Heart left ventricle (tissue), 16 donors: ENCODE data around the gene KIAA0825. TPM values are rescaled to one million over a fixed set of nuclear protein-coding genes. Genes with fewer than 3 reads are reported as not detected.

Source experiments
- ATAC-seq, 4 donors: fragments of 200-7000 bp; cut with Tn5 transposase; one replicate each; pipeline ENCODE4 v1.9.1; 2020 to 2022; ENCODE audit warnings: moderate library complexity in 4 of 4, mild to moderate bottlenecking in 3 of 4, moderate number of reproducible peaks in 1 of 4
- DNase-seq, 5 donors: peaks; one replicate each; pipeline ENCODE4 v3.0.0-alpha.2; 2020
- H3K27ac ChIP-seq, 12 donors: fragments of 200-600 bp; sonication (generic) in 4 of 12; one replicate each; pipeline versions ENCODE4 v1.5.0 to v1.8.0; 2016 to 2022; ENCODE audit warnings: mild to moderate bottlenecking in 2 of 12
- H3K27me3 ChIP-seq, 9 donors: fragments of 200-600 bp; sonication (generic) in 2 of 9; one replicate each; pipeline versions ENCODE4 v1.5.1 to v1.8.0; 2016 to 2022; ENCODE audit warnings: mild to moderate bottlenecking in 3 of 9
- H3K36me3 ChIP-seq, 9 donors: fragments of 200-600 bp; sonication (generic) in 2 of 9; one replicate each; pipeline versions ENCODE4 v1.5.0 to v1.8.0; 2018 to 2022; ENCODE audit warnings: mild to moderate bottlenecking in 2 of 9
- H3K4me1 ChIP-seq, 12 donors: fragments of 200-600 bp; sonication (generic) in 4 of 12; one replicate each; pipeline versions ENCODE4 v1.5.0 to v1.8.0; 2016 to 2022; ENCODE audit warnings: mild to moderate bottlenecking in 3 of 12
- H3K4me3 ChIP-seq, 12 donors: fragments of 200-600 bp; sonication (generic) in 4 of 12; one replicate each; pipeline versions ENCODE4 v1.5.0 to v1.8.0; 2017 to 2022; ENCODE audit warnings: mild to moderate bottlenecking in 9 of 12, moderate library complexity in 4 of 12
- H3K9me3 ChIP-seq, 12 donors: fragments of 200-600 bp; sonication (generic) in 4 of 12; one replicate each; pipeline versions ENCODE4 v1.5.0 to v1.8.0; 2016 to 2022; ENCODE audit warnings: mild to moderate bottlenecking in 1 of 12
- CTCF ChIP-seq, 12 donors: fragments of 200-600 bp; sonication (generic) in 4 of 12; IDR thresholded peaks; one replicate each; pipeline versions ENCODE4 v1.5.0 to v1.8.0; 2018 to 2022; ENCODE audit warnings: antibody characterized with exemption in 12 of 12, mild to moderate bottlenecking in 5 of 12
- POLR2A ChIP-seq, 2 donors: fragments of 450-650 bp; IDR thresholded peaks; one replicate each; pipeline ENCODE4 v1.6.1; 2017; ENCODE audit warnings: antibody characterized with exemption in 2 of 2, mild to moderate bottlenecking in 2 of 2, moderate library complexity in 2 of 2
- WGBS, 4 donors: extraction: QIAGEN DNeasy Blood & Tissue Kit in 2 of 4; methylation state at CpG; one replicate each; pipeline versions ENCODE4 v1.1.5 to v1.1.7; 2013 to 2018; 5-methylcytosine and 5-hydroxymethylcytosine counted together
- intact Hi-C, 10 donors: fragments of 100-400 bp; cut with DNase I; formaldehyde crosslinking; loops; one replicate each; pipeline versions ENCODE4 v1.11.1 to v1.14.2; 2022
- polyA plus RNA-seq, 2 donors: library from polyadenylated mRNA; stranded (reverse); fragments of 200-250 nt; gene quantifications; one replicate each; pipeline ENCODE4 v1.2.3, GENCODE V29; 2013
- total RNA-seq, 9 donors: library from RNA; depleted of rRNA in 2 of 9; stranded (reverse); fragments of >200 nt in 2 of 9; fragmentation: NEBNext Ultra II Directional in 3 of 9; extraction: Animal tissue kit (Norgen Biotek cat#: 25700) in 3 of 9; gene quantifications; one replicate each; pipeline versions ENCODE4 v1.1.0 to v1.2.4, GENCODE V29; 2016 to 2023
- donor health status: ischemic (EF 13 %, LVEDD 7.1; RV severe dilation, severe dysfunction).
- donor health status: healthy with polysubstance abuse.
- donor health status: DM: no; HTN: yes; CAD: no.
- donor health status: DM: no; HTN: no; CAD: no.
- donor health status: ischemic (EF 25% LVEDD 6.9; RV normal size, moderate dysfunction).
- donor health status: ischemic (EF 25% LVEDD 5.7; RV mildly dilated, moderate dysfunction).
- donor health status: healthy.
- donor health status: DM: yes; HTN: yes; CAD: no.
- donor health status: ischemic (EF 35%, LVEDD 5.7; RV mildly dilated, moderate dysfunction).
- donor health status: nonischemic (EF 11% LVEDD 7.7; RV severe dilation, severe dysfunction).
- donor health status: DM: yes; HTN: yes; CAD: no.
- donor health status: PGD.
- donor health status: ischemic (EF 29% LVEDD 5.4; RV normal size, mild dysfunction).
- donor health status: nonischemic (EF 23%, LVEDD 6.1; RV moderate dilation, normal function).

KIAA0825 gene
- total and polyA plus RNA-seq, 11 donors: 0.27 to 4.1 (median 2.4) TPM

GRCh38 chr5:94345257-94345656 lies 273.1 kb downstream of the KIAA0825 start:
- H3K27ac ChIP-seq: no peak overlapping the region

GRCh38 chr5:94337617-94338016 lies 280.8 kb downstream of the KIAA0825 start:
- Histone ChIP-seq H3K36me3 (no peaks in the 10 kb centered on the region), H3K9me3 (peaks cover 0 to 3% (median 0%) of the 10 kb centered on the region in 12 donors), H3K4me1 (no peaks in the 10 kb centered on the region), H3K27ac (no peak overlapping the region), H3K27me3 (no peaks in the 10 kb centered on the region), H3K4me3 (no peak overlapping the region)
- no peak for TF ChIP-seq POLR2A (IDR thresholded peaks at IDR 0.05)
- DNase-seq (no peak), ATAC-seq (no peak)
- intact Hi-C loops: no loop called here
- 95 to 99% (median 97%) methylated on average over 1 of the region's 1 CpG for WGBS, 4 donors

More at GRCh38 chr5:94345257-94345656, 273.1 kb downstream of the KIAA0825 start:
- no peaks in the 10 kb centered on the region for H3K4me1 ChIP-seq
- DNase-seq (no peak), ATAC-seq (no peak)
- no peaks in the 10 kb centered on the region for H3K27me3 ChIP-seq
- H3K9me3 ChIP-seq: peaks cover 0 to 26% (median 2%) of the 10 kb centered on the region in 12 donors
- no peak overlapping the region for H3K4me3 ChIP-seq
- no peaks in the 10 kb centered on the region for H3K36me3 ChIP-seq
- TF ChIP-seq POLR2A (IDR thresholded peaks at IDR 0.05) (no peak), CTCF (IDR thresholded peaks at IDR 0.05) (no peak)
- intact Hi-C loops: no loop called here

- no peak for ATAC-seq
Measured at GRCh38 chr5:94335936-94336335, 282.5 kb downstream of the KIAA0825 start.

GRCh38 chr5:94329115-94329514 lies 289.3 kb downstream of the KIAA0825 start:
- H3K9me3 ChIP-seq: peaks cover 0 to 34% (median 13%) of the 10 kb centered on the region in 12 donors
- H3K4me1 ChIP-seq: no peaks in the 10 kb centered on the region
- H3K4me3 ChIP-seq: no peak overlapping the region
- intact Hi-C loops: no loop called here
- H3K27ac ChIP-seq: no peak overlapping the region
- no peak for TF ChIP-seq CTCF (IDR thresholded peaks at IDR 0.05)
- TF ChIP-seq POLR2A (IDR thresholded peaks at IDR 0.05): no peak
- no peak for ATAC-seq
- no peaks in the 10 kb centered on the region for H3K27me3 ChIP-seq
- WGBS, 4 donors: 84 to 98% (median 88%) methylated on average over 1 of the region's 1 CpG
- H3K36me3 ChIP-seq: no peaks in the 10 kb centered on the region
- no peak for DNase-seq

More at GRCh38 chr5:94335936-94336335, 282.5 kb downstream of the KIAA0825 start:
- no peaks in the 10 kb centered on the region for H3K27me3 ChIP-seq
- TF ChIP-seq POLR2A (IDR thresholded peaks at IDR 0.05) (no peak), CTCF (IDR thresholded peaks at IDR 0.05) (no peak)
- intact Hi-C loops: no loop called here
- no peak overlapping the region for H3K27ac ChIP-seq
- no peak for DNase-seq
- H3K4me1 ChIP-seq: no peaks in the 10 kb centered on the region
- no peaks in the 10 kb centered on the region for H3K36me3 ChIP-seq
- WGBS, 4 donors: 94 to 98% (median 97%) methylated on average over 2 of the region's 2 CpGs
- peaks cover 0 to 5% (median 0%) of the 10 kb centered on the region in 12 donors for H3K9me3 ChIP-seq
- H3K4me3 ChIP-seq: no peak overlapping the region

GRCh38 chr5:94326586-94326985 lies 291.8 kb downstream of the KIAA0825 start:
- H3K9me3 ChIP-seq: peaks cover 0 to 29% (median 13%) of the 10 kb centered on the region in 12 donors
- H3K4me1 ChIP-seq: no peaks in the 10 kb centered on the region
- WGBS, 4 donors: 91 to 96% (median 93%) methylated on average over 5 of the region's 5 CpGs
- TF ChIP-seq CTCF (IDR thresholded peaks at IDR 0.05) (no peak), POLR2A (IDR thresholded peaks at IDR 0.05) (no peak)
- H3K27me3 ChIP-seq: no peaks in the 10 kb centered on the region
- no peak for DNase-seq
- no peak overlapping the region for H3K4me3 ChIP-seq
- intact Hi-C loops: no loop called here
- H3K36me3 ChIP-seq: no peaks in the 10 kb centered on the region
- no peak for ATAC-seq
- H3K27ac ChIP-seq: no peak overlapping the region
